Measurements from ENCODE around the gene CRHR2.

DNA sequence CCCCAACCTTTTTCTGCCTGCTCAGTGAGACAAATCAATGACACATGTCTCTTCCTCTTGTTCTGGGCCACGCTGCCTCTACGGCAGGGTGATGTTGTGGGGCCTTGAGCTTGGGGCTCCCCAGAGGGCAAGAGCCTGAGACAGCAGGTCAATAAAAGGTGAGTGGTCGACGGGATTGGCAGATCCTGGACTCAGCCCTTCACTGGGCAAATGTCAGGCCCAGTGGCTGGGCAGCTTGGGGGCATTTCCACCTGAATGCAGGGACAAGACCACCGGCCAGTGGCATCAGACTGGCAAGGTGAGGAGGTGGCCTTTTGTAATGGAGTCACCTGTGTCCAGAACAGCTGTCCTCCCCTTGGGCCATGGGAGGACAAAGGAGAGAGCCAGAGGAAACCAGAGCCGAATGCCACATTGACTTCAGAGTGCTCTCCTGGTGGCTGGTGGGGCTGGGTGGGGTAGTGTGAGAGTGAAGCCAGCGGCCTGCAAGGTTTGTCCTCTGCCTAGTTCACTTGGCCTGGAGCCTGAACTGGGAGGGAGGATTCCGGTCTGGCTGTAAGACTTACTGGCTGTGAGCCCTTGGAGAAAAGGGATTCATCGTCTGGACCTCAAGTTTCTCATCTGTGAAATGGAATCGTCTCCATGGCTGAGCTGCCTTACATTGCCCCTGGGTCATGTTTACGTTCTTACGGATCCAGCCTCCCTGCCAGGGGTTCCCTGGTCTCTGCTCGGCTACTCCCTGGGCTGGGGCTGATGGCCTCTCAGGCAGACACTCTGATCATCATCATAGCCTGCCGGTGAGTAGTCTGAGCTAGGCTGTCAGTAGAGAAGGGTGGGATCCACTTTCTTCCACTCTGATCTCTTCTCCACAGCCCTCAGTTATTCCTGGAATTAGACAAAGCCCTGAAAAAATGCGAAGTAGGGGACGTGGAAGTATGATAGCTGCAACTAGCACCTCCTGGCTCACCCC, 25.4 kb upstream of the CRHR2 start:
- TF ChIP-seq, protein P1, sequence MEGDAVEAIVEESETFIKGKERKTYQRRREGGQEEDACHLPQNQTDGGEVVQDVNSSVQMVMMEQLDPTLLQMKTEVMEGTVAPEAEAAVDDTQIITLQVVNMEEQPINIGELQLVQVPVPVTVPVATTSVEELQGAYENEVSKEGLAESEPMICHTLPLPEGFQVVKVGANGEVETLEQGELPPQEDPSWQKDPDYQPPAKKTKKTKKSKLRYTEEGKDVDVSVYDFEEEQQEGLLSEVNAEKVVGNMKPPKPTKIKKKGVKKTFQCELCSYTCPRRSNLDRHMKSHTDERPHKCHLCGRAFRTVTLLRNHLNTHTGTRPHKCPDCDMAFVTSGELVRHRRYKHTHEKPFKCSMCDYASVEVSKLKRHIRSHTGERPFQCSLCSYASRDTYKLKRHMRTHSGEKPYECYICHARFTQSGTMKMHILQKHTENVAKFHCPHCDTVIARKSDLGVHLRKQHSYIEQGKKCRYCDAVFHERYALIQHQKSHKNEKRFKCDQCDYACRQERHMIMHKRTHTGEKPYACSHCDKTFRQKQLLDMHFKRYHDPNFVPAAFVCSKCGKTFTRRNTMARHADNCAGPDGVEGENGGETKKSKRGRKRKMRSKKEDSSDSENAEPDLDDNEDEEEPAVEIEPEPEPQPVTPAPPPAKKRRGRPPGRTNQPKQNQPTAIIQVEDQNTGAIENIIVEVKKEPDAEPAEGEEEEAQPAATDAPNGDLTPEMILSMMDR (IDR thresholded peaks at IDR 0.05; ENCODE audit: low read length) = no peak
- no peak for TF ChIP-seq EZH2 (IDR thresholded peaks at IDR 0.05; ENCODE audit: borderline replicate concordance, low read length)
